Measurements from ENCODE around the gene LIME1.

- TF ChIP-seq, protein P1, sequence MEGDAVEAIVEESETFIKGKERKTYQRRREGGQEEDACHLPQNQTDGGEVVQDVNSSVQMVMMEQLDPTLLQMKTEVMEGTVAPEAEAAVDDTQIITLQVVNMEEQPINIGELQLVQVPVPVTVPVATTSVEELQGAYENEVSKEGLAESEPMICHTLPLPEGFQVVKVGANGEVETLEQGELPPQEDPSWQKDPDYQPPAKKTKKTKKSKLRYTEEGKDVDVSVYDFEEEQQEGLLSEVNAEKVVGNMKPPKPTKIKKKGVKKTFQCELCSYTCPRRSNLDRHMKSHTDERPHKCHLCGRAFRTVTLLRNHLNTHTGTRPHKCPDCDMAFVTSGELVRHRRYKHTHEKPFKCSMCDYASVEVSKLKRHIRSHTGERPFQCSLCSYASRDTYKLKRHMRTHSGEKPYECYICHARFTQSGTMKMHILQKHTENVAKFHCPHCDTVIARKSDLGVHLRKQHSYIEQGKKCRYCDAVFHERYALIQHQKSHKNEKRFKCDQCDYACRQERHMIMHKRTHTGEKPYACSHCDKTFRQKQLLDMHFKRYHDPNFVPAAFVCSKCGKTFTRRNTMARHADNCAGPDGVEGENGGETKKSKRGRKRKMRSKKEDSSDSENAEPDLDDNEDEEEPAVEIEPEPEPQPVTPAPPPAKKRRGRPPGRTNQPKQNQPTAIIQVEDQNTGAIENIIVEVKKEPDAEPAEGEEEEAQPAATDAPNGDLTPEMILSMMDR (conservative IDR thresholded peaks at IDR 0.05; ENCODE audit: low read length), result no peak
- TF ChIP-seq EZH2phosphoT487 (IDR thresholded peaks at IDR 0.05; ENCODE audit: borderline replicate concordance, low read depth, low read length), result no peak
These were observed 1.3 kb upstream of the LIME1 start for GRCh38 chr20:63734946-63735858.

Data from OCI-LY7 (cell line).